Subcutaneous adipose tissue (tissue), 4 donors: Measurements from ENCODE around the gene WNT2. TPM values are rescaled to one million over a fixed set of nuclear protein-coding genes. Genes with fewer than 3 reads are reported as not detected.

Experiments
- CTCF ChIP-seq: fragments of 450-650 bp; IDR thresholded peaks from one replicate; pipeline ENCODE4 v1.5.1; 2016; ENCODE audit warnings: low read depth, mild to moderate bottlenecking, control low read depth, antibody characterized with exemption, moderate library complexity
- total RNA-seq, 4 donors: library from RNA; depleted of rRNA; stranded (reverse); fragments of >200 nt; gene quantifications; one replicate each; pipeline ENCODE4 v1.1.0, GENCODE V29; 2016

Gene WNT2
- total RNA-seq, 4 donors from 2014 or later, result 0.38 to 1.8 (median 0.67) TPM

GRCh38 chr7:117274951-117275350 lies 47.9 kb downstream of the WNT2 start:
- no peak for TF ChIP-seq CTCF

- TF ChIP-seq CTCF, result no peak
Observed at GRCh38 chr7:117273814-117274225, 49.0 kb downstream of the WNT2 start.

GRCh38 chr7:117273325-117273724 lies 49.5 kb downstream of the WNT2 start:
- TF ChIP-seq CTCF, result no peak

GRCh38 chr7:117272017-117272759 lies 50.7 kb downstream of the WNT2 start:
- TF ChIP-seq CTCF, result no peak

- no peak for TF ChIP-seq CTCF
Observed at GRCh38 chr7:117271566-117271965, 51.3 kb downstream of the WNT2 start.

GRCh38 chr7:117270371-117270770 lies 52.5 kb downstream of the WNT2 start:
- TF ChIP-seq CTCF, result no peak

- TF ChIP-seq CTCF, result no peak
Observed at GRCh38 chr7:117269886-117270285, 53.0 kb downstream of the WNT2 start.
